GM15510 (cell line): ENCODE data around the gene TMEM176A.

Experiments
- POLR2A ChIP-seq: IDR thresholded peaks from 3 replicates; pipeline ENCODE4 v1.6.1; 2011; ENCODE audit warnings: borderline replicate concordance; ENCODE audit not compliant: insufficient read length; ENCODE audit errors: extremely low read depth

Gene TMEM176A

DNA sequence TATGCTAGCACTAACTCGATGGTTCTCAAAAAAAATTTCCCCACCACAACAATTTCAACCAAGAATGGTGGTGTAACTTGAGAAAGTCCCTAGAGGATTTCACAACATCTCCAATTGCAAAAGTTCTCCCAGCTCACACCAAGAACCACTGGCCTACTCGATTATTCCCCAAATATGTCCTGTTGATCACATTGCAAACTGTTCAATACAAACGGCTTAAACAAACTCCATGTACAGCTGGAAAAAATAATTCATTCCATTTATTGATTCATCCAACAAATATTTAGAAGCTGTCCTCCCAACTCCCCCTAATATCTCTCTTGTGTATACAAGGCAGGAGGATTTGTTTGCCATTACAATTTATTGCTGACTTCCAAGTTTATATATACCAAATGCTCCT is 19.5 kb upstream of the TMEM176A start:
- TF ChIP-seq POLR2A: no peak

DNA sequence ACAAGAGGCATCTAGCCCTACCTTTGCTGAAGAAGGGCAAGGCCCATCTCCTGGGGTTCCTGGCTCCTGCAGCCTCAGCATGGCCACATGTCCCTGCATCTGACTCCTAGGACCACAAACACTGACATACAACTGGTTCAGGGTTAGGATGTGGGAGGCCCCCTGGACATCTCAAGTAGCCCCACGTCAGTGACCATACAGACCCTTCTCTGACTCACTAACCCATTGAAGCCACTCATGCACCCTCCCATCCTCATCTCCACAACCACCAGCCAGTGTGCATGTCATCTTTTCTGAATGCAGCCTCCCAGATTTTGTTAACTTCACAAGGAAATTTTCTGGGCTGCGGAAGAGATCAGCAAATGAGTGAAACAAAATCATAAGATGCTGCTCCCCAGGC is 18.6 kb upstream of the TMEM176A start:
- no peak for TF ChIP-seq POLR2A

DNA sequence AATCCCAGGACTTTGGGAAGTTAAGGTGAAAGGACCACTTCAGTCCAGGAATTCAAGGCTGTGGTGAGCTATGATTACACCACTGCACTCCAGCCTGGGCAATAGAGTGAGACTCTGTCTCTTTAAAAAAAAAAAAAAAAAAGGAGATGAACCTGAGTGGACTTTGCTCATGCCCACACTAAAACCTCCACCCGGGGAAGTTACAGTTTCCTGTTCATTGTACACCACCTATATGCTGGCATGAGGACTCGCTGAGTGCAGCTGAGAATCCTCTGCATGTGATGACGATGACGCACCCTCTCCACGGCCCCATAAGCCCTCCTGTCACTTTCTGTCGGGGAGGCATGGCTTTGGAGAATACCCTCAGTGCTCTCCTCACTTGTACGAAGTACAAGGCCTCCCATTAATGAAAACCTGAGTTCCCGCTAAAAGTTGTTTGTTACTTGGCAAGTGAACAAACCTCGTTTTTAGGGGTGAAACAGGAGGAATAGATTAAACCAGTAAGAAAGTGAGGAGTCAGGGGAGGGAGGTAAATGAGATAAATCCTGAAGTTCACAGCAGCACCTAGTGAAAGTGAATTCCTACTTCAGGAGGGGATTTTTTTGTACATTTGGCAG is 16.3 kb upstream of the TMEM176A start:
- TF ChIP-seq POLR2A: no peak

DNA sequence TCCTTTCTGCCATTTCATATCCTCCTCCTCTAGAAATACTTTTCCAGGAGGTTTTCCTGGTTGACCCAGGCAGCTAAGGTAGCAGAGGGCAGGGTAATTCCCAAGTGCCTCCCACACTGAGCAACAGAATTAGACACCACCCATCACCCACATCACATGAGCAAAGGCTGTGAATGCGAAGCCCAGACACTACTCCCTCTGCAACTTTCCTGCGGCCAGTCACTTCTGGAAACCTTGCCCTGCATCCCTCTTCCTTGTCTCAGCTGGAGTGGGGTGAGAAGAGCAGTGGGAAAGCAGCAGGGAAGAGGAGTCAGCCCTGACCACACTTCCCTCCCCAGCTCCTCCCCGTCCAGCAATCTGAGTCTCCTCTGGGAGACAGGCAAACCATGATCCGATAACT is 15.6 kb upstream of the TMEM176A start:
- no peak for TF ChIP-seq POLR2A

DNA sequence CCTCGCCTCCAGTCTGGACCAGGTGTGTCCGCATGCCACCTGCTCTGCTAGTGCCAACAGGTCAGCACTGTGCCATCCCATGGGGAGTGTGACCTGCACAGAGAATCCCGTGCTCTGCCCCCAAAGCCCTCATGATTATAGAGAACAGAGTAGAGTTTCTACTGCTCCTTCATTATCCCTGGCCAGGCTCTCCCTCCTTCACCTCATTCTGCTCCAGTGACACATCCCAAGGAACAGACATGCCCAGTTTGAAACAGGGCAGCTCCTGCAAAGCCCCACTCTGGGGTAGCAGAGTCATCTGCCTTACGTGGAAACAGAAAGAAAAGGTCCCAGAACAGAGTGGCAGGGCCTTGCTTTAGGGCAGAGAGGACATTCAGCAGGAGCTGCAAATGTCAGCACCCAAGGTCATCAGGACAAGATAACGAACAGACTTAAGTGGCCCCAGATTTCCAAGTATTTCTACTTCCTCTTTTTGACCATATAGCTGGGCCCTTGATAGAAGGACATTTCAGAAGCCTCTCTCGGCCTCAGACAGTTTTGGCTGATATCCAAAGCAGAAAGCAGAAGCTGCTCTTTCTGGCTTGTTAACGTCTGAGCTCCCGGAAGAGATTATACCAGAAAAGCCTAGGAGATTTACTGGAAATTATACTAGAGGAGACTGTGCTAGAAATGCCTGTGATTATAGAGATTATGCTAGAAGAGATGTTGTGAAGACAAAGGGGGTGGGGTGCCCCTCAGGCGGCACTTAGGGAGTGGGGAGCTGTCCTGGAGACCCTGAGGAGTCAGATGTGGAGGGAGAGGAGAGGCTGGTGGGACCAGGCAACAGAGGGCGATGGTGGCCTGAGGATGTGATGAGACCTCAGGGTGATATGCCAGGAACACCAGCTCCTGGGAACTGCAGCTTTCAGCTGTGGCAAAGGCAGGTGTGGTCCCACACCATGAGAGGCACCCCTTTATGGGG is 13.0 kb upstream of the TMEM176A start:
- no peak for TF ChIP-seq POLR2A

DNA sequence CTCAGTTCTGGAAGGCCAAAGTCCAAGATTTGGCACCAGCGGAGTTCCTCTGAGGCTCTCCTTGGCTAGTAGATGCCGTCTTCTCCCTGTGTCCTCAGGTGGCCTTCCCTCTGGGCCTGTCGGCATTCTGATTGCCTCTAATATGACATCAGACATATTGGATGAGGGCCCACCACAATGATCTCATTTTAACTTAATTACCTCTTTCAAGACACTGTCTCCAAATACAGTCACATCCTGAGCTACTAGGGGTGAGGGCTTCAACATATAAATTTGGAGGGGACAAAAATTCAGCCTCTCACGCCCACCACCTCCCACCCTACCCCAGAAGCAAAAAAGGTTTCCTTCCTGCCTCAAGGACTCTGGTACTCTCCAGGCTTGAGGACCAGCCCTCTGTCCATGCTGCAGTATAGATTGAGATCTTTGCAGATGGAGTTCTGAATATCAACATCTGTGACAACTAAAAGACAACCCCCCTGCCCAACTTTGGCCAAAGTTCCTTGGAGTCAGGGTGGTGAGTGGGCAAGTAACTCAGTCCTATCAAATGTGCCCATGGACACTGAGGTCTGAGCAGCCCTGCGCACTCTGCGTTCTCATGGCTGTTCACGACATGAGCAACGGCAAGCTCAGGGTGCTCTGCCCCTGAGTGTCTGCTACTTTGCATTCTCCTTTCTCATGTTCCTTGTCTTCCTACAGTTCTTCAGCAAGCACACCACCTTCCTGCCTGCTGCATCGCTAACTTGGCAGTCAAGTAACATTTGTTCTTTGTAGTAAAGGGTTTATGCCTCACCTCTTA is 11.9 kb upstream of the TMEM176A start:
- TF ChIP-seq POLR2A: no peak

DNA sequence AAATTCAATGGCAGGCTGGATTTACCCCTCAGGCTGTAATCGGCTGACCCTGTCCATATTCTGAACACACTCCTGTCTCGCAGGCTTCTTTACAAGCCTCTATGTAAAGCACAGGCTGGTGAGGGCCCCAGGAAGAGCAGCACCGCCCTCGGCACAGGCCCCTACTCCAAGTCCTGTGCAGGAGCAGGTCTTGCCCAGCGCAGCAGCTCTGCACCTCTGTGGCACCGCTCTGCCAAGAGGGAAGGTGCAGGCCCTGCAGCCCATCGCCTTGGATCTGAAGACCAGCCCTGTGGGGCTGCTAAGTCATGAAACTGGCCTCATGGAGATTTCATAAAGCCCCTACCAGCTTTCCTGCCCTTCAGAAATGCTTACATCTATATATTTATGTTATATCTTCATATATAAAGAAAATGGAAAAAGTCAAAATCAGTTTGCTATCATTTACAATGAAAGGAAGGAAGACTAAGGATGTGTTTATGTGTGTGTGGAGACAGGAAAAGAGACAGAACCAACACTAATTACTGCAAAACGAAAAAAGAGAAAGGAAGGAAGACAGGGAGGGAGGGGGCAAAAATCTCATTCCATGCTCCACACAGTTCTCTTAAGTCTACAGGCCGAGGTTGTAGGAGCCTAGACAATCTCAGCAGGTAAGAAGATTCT is 10.0 kb upstream of the TMEM176A start:
- no peak for TF ChIP-seq POLR2A

DNA sequence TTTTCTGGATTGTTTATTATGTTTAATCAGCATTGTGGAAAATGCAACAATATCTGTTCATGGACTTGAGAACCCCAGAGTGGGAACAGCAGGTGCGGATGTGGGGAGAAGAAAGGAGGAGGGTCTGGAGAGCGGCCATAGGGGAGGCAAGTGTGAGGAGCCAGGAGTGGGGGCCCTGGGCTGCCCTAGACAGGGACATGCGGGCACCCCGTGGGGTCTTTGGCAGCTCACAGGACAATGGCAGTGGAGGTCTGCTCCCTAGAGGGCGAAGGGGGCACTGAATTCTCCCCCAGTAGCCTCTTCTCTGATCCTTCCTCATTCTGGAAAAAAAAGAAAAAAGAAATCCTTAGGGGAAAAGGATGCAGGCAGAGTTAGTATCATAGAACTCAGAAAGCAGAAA is 9.3 kb upstream of the TMEM176A start:
- TF ChIP-seq POLR2A: no peak

DNA sequence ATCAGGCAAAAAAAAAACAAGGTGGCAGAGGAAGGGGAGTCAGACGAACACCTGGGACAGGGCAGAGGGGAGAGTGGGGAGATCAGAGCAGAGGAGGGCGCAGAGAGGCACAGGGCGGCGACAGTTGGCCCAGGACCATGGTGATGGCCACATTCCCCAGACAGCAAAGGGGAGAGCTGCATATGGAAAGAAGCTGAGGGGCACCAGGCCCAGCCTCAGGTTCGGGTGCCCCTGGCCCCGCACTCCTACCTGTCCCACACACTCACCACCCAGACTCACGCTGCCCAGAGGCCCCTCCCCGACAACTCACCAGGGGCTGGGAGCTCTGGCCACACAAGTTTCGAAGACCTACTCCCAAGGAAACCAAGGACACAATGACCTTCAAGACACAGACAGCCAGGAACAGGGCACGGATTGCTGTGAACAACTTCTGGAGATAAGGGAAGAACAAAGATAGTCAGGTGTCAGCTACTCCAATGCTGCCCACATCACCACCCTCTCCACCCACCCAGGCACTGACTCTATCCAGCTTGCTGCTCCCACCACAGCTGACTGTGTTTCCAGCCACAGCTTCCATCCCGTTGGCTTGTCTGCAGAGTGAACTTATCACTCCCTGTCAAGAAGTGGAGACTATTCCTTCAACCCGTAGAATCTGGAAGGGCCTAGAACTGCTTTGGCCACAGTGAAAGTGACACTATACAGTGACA is 8.7 kb upstream of the TMEM176A start:
- TF ChIP-seq POLR2A: no peak

DNA sequence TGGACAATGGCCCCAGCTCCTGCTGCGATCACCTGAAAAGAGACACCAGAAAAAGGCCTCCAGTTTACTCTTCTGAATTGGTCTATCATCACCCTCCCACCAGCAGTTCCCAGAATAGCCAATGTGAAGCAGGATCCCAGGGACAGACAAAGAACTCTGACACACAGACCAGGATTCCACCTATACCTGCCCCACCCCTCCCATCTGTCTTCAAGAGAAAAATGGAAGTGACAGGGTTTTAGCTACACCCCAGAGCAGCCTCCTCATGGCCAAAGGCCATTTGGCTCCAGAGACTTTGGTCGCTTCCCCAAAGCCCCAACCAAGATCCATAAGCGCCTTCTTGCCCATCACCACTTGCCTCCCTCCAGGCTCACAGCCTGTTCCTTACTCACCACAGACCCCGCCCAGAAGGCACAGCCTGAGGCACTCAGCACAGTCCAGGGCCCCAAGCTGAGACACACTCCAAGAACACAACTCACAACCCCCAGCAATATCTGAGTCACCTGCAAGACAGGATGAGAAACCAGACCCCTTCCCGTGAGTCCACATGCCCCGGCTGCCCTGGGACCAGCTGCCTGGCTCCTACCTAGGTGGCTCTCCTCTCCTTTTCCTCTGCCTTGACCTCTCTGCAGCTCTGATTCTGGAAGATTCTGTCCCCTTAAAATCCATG is 6.9 kb upstream of the TMEM176A start:
- TF ChIP-seq POLR2A: no peak

DNA sequence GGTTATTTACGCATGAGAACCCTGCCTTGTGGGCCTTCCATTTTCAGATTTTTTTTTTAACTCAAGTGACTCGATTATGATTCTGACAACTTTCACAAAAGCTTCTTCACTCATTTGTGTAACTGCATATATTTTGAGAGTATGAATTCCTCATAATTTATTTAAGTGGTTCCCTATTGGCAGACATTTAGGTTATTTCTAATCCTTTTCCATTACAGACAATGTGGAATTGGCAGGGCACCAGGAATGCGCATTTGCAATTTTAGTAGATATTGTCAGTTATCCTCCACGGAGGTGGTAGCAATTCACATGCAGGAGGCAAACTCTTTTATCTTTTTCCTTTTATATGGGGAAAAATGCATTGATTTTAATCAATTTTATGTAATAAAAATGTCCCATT is 2.9 kb upstream of the TMEM176A start:
- no peak for TF ChIP-seq POLR2A

DNA sequence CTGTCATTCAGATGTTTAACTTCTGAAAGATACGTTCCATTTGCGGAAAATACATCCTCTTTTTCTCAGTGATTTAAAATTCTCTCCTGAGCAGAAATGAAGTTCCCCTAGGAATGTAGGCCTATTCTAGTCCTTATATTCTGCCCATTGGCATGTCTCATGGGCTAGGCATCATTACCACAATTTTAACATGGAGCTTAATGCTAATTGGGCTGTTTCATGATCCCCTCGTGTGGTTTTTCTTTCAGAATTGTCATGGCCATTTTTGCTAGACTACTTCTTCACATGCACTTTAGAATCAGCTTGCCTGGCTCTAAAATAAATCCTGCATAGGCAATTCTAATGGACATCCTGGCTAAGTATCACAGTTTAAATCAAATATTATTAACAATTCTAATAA is 1.4 kb upstream of the TMEM176A start:
- TF ChIP-seq POLR2A: no peak

DNA sequence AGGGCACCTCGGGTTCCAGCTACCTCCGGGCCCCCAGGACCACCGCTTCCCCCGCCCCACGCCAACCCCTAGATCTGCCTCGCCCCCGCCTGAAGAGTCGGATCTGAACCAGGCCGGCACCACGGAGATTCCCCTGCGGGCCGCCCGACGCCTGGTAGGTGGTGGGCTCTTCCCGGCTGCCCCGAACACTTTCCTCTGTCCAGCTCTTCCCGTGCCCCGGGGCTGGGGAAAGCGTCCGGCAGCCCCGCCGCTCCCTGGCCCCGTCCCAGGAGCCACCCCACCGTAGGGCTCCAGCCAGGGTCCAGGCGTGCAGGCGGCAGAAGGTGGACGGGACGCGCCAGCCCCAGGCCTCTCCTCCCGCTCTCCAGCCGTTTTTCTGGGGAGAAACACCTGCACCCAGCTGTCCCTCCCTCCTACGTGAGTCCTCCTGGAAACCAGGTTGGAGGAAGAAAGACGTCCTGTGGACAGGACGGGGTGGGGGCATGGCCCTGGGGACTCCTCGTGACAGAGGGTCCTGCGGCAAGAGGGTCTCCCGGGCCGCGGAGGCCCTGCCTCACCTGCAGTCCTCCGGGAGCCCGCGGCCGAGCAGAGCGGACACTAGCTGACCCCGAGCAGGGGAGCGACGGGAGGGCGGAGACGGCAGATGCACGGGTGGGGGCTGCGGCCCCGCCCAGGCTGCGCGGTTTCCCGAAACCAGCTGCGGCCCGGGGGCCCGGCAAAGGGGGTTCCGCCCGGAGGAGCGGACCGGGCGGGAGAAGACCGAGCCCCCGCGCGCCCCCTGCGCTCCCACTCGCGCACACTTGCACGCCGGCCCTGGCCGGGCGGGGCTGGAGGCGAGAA is 608 bp upstream of the TMEM176A start, which contains the start of gene TMEM176B:
TSS of gene TMEM176B (minus strand) at position 624 of the 840 bp plus-strand sequence. CDS start 3,795 bp downstream, outside the sequence.
- TF ChIP-seq POLR2A: no peak
